Stimulated activated CD4-positive, alpha-beta T cell treated with anti-CD3 and anti-CD28 coated beads, Interleukin-4, amount 100 ng/mL, for 48 hours (primary cell): ENCODE results near the gene PFDN4.

Source experiments
- DNase-seq, 2 donors: peaks; one replicate each; pipeline ENCODE4 v3.0.0-alpha.2; 2020; ENCODE audit warnings: low read depth in 2 of 2

Gene PFDN4

DNA sequence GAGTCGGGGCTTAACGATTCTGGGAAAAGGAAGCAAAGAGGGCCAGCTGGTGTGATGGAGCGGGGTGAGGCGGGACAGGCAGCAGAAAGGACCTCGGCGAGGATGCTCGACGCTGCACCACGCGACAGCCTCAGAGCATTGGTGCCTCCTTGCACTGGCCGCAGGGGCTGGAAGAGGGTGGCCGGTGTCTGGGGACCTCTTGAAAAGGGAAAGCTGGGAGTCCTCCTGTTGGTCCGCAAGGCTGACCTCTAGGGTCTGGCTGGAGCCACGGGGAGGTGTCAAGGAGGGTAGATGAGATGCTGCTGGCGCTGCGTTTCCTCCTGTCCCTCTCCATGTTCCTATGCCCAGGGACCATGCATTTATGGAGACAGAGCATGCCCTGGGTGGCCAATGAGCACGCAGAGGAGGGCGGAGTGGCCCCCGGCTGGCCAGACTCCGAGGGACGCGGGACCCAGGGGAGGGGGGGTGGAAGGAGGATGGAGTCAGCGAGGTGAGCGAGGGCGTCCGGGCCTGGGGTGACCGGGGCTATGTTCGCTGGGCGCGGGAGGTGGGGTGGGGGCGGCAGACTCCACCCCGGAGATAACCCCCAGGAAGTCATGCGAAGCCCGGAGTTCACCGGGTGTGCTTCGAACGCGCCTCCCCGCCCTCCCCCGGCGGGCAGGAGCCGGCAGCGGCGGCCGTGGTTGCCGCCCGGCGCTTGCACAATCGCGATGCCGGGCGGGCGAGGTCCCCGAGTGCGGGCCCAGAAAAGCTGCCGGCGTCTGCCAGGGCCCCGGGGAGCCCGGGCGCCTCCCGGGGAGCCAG is 34.0 kb upstream of the PFDN4 start, which contains the start of gene CYP24A1:
TSS of gene CYP24A1 (minus strand) at position 334 of the 804 bp plus-strand sequence. CDS start 407 bp downstream, outside the sequence.
- DNase-seq: no peak

DNA sequence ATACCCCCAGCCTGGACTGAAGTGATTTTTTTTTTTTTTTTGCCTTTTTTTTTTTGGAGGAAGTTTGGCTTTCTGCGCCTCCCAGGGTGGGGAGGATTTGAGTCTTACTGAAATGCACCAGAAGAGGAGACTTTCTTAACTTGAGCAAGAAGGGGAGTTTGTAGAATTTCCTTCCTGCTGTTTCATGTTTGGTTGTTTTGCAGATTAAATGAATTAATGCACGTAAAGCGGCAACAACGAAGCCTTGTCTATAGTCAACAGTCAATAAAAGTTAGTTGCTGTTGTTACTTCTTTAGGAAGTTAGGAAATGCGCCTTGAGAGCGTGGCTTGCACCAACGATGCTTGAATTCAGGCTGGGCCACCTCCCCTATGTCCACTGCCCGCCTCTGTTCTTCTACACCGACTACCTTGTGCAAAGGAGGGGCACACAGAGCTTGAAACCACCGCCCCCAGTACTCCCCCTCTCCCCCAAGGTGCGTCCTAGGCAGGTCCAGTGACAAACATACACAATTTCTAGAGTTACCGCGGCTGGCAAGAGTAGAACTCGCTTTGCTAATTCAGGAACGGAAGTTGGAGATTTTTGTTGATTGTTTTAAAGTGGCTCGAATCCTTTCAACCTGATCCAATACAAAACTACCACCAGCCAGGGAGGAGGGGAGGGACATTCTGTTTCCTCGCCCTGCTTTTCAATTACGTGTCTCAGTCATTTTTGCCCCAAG is 33.3 kb upstream of the PFDN4 start:
- no peak for DNase-seq

DNA sequence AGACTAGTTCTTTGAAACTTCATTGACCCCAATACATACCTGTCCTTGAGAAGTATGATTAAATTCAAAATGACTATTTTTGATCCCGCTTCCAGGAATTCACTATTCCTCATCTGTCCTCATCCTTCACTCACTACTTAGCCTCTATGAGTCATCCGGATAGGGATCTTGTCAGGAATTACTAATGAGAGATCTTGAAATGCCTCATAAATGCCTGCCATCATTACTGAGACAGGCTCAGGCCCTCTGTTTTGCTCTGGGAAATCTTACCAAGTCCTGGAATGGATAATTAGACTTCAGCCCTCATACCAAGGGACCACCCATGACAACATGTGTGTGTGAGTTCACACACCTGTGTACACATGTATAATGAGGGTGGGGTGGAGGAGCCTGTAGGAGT is 31.3 kb upstream of the PFDN4 start:
- no peak for DNase-seq

DNA sequence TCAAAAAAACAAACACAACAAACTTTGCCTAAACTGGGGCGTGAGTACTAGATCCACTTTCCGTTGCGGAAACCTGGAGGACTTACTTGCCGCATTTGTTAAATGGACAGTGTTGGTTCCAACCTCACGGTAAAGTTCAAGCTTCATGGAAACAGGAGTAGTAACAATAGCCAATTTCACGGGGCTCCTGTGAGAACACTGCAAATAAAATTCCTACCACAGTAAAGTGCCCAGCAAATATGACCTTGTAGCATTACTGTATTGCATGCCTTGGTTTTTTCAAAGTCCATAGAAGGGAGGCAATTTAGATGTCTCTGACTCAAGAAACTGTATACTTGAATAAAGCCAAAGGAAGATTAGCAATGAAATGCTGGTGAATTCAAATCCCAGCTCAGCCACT is 30.5 kb upstream of the PFDN4 start:
- no peak for DNase-seq

DNA sequence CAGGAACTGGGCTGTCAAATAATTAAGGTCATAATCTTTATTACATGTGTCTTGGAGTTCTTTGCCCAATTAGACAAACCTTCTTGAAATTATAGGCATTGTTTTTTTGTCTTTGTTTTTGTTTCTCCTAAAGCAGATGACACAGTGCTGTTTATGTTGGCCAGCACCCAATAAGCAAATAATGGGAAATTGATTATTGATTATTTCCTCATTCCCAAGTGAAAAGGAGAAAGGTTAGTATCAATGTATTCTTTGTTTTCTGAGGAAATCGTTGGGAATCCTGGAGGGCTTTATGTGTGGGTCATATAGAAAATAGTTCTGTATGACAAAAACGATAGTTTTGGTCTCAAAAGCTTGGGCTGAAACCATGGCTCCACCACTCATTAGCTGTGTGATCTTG is 29.6 kb upstream of the PFDN4 start:
- no peak for DNase-seq

DNA sequence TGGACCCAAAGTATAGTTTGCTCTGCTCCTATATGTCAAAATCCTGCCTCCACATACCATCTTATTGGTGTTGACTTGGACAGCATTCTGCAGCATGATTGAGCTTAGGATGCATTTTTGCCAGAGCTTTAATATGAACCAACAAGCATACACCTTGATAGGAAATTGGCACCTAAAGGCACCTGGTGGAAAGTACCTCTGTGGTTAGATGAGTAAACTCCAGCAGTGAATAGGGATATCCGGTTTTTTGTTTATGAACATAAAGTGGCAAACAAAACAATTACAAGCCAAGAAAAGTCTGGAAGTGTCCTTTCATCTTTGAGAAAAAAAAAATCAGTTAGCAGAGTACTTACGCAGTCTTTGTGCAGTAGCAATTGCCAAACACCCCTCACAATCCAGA is 27.9 kb upstream of the PFDN4 start:
- no peak for DNase-seq

DNA sequence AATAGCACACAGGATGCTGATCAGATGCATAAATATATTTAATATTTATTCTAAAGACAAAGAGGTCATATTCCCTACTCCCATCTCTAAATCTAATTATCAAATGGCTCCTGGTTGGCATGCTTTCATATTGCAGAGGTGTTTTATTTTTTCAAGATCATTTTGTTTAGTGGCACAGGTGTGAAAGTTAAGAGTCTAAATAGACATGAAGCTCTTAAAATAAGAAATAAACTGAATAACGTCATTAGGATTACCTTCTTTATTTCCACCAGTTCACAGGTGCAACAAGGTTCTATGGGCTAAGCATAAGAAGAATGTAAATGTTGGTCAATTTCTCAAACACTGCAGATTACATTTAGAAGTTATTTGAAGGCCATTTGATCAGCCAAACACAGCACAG is 27.0 kb upstream of the PFDN4 start:
- DNase-seq: no peak

DNA sequence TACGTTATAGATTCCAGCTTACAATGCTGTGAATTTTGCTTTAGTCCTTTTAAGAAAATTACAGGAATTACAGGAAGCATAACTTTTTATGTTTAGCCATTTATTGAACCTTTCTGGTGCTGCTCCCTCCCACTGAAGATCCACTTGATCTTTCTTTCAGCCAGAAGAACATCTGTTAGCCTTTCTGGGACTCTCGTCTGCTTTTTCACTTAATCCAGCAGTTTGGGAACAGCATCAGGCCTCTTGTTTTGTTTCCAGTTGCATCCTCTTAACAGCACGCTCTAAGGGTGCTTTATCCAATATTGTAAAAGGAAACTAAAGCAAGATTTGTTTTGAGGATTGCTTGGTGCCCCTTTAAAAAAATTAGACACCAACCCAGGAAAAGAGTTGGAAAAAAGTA is 23.8 kb upstream of the PFDN4 start:
- no peak for DNase-seq

DNA sequence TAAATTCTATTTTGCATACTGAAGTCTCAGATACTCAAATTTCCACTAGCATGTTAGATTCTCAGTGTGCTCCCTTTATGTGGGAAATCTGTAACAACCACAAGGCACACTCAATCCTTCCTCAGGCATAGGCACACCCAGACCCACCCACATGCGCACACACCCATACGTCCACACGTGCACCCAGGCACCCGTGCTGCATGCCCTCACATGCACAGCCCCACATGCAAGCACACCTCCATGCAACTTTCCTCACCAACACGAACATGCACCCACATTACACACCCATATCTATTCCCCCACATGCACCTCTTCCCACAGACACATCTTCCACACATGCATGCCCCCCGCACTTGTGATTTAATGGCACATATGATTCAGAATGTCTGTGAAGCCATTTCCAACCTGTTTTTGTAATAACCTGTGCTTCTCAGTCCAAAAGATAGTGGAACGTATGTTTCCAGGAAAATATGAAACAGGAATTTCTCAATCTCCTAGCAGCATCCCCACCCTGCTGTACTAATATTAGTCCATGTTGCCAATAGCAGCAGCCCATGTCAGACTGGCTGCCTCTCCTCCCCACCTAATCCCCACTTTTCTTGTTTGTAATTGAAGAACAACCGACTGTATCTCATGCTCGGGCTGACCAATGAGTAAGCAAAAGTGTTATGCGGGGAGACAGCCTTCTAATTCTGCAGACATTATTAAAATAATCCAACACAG is 22.8 kb upstream of the PFDN4 start:
- DNase-seq: no peak

DNA sequence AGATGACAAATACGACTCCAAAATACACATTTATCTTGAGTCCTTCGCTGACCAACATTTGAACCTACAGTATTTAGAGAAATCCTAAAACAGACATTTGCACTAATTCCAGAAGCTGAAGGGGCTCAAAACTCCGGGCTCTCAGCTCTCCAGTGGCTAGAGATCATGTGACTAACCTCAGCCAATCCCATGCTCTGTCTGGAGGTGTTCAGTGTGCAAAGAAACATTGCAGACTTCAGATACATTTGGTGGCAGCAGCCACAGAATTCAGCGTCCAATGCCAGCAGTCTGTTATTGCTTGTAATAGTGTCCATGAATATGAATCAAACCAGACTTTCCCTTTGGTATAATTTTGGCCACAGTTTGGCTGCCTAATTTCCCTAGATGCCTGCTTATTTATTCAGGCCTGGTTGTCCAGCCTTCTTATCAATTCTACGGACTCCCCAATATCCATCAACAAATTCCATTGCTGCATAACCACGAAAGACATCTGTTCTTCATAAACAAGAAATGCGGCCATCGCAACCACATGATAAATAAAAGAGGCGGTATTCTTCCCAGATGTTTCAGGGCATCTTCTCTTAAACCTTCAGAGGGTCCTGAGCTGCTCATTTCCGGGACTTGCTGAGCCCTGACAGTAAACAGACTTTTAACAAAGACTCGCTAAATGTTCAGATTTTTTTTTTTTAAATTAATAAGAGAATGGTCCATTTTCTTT is 19.6 kb upstream of the PFDN4 start:
- no peak for DNase-seq

DNA sequence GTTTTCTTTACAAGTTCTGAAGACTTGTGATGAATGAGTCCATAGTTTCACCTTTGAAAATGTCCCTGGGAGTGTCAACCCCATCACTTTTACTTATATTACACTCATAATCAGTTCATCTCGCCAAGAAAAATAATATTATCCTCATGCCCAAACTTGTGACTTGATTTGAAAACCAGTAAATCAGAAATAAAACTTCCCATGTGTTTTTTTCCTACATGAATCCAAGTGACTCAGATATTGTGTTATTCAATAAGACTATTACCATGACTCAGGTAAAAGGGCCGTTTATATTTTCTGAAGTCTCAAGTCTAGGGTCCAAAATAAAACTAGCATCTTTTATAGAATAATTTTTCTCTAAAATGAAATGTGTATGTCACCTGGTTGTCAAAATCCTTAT is 18.3 kb upstream of the PFDN4 start:
- DNase-seq: no peak

DNA sequence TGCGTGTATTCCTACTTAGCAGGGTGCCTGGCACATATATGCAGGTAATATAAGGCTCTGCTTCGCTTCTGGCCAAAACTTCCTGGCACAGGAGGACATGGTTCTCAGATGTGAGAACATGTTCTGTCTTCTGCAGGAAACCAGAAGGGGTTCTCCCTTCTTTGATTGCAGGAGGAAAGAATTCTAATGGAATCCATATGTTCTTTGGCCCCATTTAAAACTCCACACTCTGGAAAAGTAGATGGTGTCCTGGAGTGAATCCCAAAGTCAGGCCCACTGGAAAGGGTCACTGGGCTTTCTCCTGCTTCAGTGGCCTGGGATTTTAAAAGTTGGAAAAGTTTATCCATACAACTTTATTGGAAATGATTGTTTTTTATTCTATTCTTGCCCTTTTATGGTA is 17.7 kb upstream of the PFDN4 start:
- DNase-seq: no peak

DNA sequence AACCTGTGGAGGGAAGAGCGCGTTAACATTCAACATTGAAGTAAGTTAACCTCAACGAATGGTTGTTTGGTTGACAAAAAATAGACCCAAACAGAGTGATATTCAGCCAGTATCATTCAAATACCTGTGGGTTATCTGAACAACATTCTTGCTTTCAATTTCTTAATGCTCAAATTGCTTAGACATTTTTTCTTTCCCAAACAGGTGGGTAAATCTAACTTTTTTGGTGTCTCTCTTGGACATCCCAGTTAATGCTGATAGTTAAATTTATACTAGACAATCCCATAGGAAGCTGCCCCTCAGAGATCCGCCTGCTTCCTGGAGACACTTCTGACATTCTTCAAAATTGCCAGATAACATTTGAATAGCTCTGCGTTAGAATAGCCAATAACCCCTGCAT is 14.1 kb upstream of the PFDN4 start:
- DNase-seq: no peak

DNA sequence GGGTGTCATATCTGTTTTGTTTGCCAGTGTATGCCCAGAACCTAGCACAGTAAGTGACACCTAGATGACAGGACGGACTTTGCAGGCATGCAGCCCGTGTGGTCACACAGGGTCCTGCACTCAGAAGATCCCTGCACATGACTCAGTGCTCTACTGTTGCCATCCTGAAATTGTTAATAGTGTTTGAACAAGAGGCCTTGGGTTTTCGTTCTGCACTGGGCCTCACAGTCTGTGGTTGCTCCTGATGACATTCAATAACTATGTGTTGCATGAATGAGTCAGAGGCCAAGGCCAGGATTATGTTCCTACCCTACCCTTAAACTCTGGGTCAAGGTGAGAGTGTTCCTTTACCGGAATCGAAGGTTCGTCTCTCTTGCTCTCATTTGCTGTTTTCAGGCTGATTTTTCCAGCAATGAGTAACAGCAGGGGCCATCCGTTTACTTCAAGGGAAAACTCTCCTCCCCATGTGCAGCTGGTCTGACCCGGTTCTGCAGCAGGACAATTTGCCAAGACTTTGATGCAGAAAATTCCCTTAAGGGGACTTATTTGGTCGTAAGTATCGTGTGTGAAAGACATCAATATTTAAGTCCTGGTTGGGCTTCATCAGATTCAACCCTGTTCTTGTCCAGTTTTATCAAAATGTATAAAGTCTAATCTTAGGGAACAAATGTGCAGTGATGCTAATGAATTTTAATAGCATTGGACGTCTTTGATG is 13.0 kb upstream of the PFDN4 start:
- DNase-seq: no peak

DNA sequence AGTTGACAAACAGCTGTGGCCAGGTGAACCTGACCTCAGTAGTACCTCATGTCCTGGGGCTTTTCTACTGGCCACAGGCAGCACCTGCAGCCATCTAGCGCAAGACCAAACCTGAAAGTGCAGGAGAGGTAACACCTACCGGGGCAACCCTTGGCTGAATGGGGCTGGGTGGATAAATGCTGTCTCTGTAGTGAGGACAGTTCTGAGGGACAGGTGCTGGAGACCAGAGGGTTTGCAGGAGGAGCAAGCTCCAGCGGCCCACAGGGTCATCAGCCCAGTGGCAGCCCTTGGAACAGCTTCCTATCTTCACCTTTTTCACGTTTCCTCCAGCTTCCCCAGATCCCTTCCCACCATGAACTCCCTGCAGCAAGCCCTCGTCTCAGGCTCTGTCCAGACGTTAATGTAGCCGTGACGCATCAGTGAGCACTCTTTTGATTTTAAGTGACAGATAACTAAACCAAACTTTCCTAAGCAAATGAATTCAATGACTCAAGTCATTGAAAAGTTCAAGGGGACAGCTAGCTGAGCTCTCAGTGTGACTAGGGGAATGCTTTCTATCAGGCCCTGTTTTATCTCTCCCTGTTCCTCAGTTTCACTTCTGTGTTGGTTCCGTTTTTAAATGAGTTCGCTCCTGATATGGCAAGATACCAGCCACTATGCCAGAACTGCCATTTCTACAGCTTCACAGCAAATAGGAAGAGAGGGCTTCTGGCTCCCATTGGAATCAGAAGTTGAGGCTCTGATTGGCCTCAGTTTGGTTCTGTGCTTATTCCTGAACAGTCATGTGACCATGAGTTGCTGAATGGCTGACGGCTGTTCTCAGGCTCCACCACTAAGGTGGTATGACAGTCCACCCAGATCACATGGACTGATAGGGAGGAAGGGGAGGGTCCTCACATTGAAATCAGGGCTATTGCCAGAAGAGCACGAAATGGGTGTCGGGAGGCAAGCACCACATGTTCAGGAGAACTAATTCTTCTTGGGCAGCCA is 12.1 kb upstream of the PFDN4 start:
- no peak for DNase-seq

DNA sequence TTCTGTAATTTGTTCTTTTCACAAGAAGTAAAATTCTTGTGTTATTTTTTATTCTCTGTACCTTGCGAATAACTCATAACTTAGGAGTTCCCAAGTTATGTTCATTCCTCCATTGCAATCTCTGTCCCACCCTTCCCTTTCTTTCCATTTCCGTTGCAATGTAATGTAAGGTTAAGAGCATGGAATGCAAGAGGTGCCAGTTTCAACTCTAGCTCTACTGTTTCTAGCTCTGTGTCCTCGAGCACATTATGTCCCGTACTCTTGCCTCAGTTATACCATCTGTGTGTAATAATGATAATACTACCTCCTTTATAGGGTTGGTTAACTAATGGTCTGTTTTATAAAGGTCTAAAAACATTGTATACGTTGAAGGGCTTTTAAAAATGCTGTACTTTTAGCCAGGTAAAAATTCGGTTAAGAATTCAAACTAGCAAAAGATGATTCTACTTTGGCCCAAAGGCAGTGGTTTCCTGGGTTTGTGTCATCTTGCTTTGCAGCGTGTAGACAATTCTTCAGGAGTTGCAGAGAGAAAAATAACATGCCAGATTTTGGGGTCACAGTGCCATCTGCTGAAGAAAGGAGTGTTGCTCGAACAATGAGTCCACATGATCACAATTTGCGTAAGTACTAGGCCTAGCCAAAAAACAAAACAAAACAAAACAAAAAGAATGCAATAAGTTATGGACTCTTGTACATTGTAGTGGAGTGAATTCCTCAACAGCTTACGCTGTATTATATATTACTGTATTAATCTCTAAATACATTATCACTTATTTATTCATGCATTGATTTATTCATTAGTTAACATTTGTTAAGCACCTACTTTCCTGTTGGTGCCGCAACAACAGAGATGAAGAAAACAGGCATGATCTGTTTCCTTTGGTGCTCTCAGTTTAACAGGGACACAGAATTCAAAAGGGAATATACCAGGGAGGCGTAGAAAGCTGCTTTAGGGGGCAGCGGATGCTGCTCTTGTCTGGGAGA is 10.0 kb upstream of the PFDN4 start:
- no peak for DNase-seq

DNA sequence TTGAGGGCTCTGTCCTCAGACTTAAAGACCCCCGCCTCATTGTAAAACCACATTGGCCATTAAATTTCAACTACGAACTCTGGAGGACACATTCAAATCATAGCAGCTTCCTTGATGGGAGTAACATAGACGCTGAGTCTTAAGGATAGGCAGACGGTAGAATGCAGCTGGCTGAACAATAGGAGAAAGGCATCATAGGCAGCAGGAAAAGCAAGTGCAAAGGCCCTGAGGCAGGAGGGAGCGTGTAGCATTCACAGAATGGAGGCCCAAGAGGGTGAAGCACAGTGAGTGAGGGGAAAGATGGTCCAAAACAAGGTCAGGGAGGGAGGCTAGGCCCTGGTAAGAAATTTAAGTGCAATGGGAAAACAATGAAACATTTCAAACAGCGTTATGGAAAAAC is 8.6 kb upstream of the PFDN4 start:
- DNase-seq: no peak

DNA sequence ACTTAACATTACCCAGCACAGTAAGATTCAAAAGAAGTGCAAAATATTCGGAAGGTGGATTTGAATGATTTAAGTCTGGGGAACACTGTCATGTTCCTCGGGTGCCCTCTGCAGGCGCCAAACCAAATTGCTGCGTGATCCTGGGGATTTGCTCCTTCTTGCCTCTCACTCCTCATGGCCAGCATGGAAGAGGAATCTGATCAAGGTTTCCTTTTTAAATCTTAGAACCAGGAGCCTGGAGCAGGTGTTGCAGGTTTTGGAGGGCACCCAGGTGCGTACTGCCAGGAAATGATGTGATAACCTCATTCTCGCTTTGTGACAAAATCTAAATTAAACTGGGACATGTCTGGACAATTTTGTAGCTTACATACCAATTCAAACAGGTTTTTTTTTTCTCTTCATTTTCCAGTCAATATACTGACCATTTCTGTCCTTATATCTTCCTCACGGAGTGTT is 8.1 kb upstream of the PFDN4 start:
- DNase-seq: peak; percentile 57 to 66
